Middle frontal gyrus (tissue), 1 donor: Measurements from ENCODE around the gene USP6NL.
A peak's percentile ranks its signal among the peaks of the same experiment; 100 is the strongest.
"Not testable (repeated sequence)": the region's sequence is repeated elsewhere in the genome, so short reads cannot be mapped to it uniquely, and the experiment has no call there.

Source experiments
- DNase-seq: peaks from one replicate; pipeline ENCODE4 v3.0.0-alpha.2; 2015; ENCODE audit warnings: low spot score; ENCODE audit errors: extremely low spot score

The USP6NL gene

GRCh38 chr10:11611248-11612020 is at the start of gene USP6NL:
Gene USP6NL (minus strand): TSS chr10:11611650. CDS start chr10:11597634, 14,016 bp downstream.
- peak; percentile 67 for DNase-seq

GRCh38 chr10:11658801-11659368 is 47.4 kb upstream of the USP6NL start:
- DNase-seq: no peak

GRCh38 chr10:11655836-11656235 is 44.4 kb upstream of the USP6NL start:
- no peak for DNase-seq

GRCh38 chr10:11654659-11655058 is 43.2 kb upstream of the USP6NL start:
- DNase-seq: no peak

GRCh38 chr10:11653758-11654471 is 42.5 kb upstream of the USP6NL start:
- DNase-seq: no peak

- DNase-seq: no peak
These were observed 36.2 kb upstream of the USP6NL start for GRCh38 chr10:11647676-11648075.

GRCh38 chr10:11646450-11646849 is 35.0 kb upstream of the USP6NL start:
- DNase-seq: no peak

GRCh38 chr10:11643039-11643438 is 31.6 kb upstream of the USP6NL start:
- no peak for DNase-seq

- DNase-seq: no peak
These were observed 31.1 kb upstream of the USP6NL start for GRCh38 chr10:11642566-11642965.

GRCh38 chr10:11639849-11640764 is 28.7 kb upstream of the USP6NL start:
- DNase-seq: no peak

GRCh38 chr10:11639362-11639761 is 27.9 kb upstream of the USP6NL start:
- DNase-seq: no peak

GRCh38 chr10:11638055-11638698 is 26.7 kb upstream of the USP6NL start:
- no peak for DNase-seq

GRCh38 chr10:11636697-11637303 is 25.4 kb upstream of the USP6NL start:
- DNase-seq: no peak

- no peak for DNase-seq
These were observed 20.6 kb upstream of the USP6NL start for GRCh38 chr10:11631890-11632587.

- DNase-seq: no peak
These were observed 19.8 kb upstream of the USP6NL start for GRCh38 chr10:11631291-11631690.

- no peak for DNase-seq
These were observed 18.3 kb upstream of the USP6NL start for GRCh38 chr10:11629731-11630130.

- not testable (repeated sequence) for DNase-seq
These were observed 16.5 kb upstream of the USP6NL start for GRCh38 chr10:11627941-11628340.

GRCh38 chr10:11626071-11626470 is 14.6 kb upstream of the USP6NL start:
- DNase-seq: no peak

GRCh38 chr10:11625019-11625735 is 13.7 kb upstream of the USP6NL start:
- DNase-seq: no peak
